Central memory CD4-positive, alpha-beta T cell (primary cell): ENCODE results near the gene DRD5.

ENCODE experiments used
- DNase-seq: peaks from one replicate; pipeline ENCODE4 v3.0.0; 2022

DRD5 gene

DNA sequence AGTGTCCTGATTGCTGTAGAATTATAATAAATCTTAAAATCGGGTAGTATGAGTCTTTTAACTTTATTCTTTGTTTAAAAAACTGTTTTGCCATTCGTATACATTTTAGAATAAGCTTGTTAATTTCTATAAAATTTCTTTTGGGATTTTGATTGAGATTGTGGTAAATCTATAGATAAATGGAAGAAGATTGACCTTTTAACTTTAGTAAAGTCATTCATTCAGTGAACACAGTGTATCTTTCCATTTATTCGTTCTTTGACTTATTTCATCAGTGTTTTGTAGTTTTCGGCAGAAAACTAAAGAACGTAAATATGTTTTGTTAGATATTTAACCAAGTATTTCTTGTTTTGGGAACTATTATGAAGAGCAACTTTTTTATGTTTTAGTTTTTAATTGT lies 38.9 kb downstream of the DRD5 start:
- no peak for DNase-seq

DNA sequence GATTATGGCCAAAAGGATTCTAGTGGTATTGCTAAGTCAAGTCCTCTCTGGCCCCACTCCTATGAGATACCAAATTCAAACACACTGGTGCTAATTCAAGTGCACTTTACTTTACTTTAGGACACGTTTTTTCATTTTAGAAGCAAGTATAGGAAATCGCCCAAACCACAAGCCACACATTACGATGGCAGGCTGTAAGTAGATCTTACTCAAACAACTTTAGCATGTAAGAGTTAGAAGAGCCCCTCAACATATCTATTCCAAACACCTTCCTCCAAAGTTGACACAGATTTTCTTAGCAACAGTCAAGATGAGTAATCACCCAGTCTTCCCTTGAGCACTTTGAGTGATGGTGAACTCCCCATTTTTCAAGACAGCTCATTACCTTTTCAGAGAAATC lies 43.6 kb downstream of the DRD5 start:
- no peak for DNase-seq

- DNase-seq, result no peak
Observed at GRCh38 chr4:9826551-9826950, 45.1 kb downstream of the DRD5 start.

GRCh38 chr4:9832640-9833039 lies 51.2 kb downstream of the DRD5 start:
- no peak for DNase-seq

DNA sequence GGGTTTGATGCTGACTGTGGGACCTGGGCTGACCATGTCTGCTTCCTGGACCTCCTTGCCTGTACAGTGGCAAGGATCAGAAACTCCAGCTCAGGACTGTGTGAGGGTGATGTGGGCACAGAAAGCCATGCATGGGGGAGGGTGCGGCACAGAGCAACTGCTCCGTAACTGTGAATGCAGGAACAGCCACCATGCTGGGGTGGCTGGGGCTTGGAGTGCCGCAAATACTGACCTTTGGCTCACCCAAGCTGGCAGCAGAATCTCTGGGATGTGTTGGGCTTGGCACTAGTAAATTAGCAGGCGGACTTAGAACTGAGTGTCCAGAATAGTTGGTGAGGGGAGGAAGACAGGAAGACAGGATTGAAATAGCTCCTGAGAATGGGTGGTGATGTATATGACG lies 52.0 kb downstream of the DRD5 start:
- DNase-seq, result no peak
